H1 (cell line): ENCODE data around the gene HORMAD2. TPM values are rescaled to one million over a fixed set of nuclear protein-coding genes. Genes with fewer than 3 reads are reported as not detected.

ENCODE experiments used
- CHD1 ChIP-seq: IDR thresholded peaks from 2 replicates; pipeline ENCODE4 v1.6.1; 2012; ENCODE audit warnings: low read depth, low read length, improper control_type of control experiment
- TBP ChIP-seq: IDR thresholded peaks from 2 replicates; pipeline ENCODE4 v1.6.1; 2011; ENCODE audit warnings: low read depth, low read length, improper control_type of control experiment
- polyA plus RNA-seq, 7 experiments: library from polyadenylated mRNA; depleted of rRNA in 3 of 7; stranded (reverse) in 5 of 7; unstranded in 2 of 7; fragments of >200 nt in 5 of 7; fragments of 200-250 nt in 2 of 7; gene quantifications; 1 replicate in 5 of 7; 2 replicates in 1 of 7; 4 replicates in 1 of 7; pipeline versions ENCODE4 v1.2.1 to v1.2.3, GENCODE V29; 2011 to 2013; ENCODE audit warnings: missing spikeins in 2 of 7, mixed read lengths in 2 of 7
- total RNA-seq: library from RNA; stranded (reverse); fragmentation: NEBNext Ultra II Directional; extraction: Animal tissue kit (Norgen Biotek cat#: 25700); gene quantifications from 2 replicates; pipeline ENCODE4 v1.2.1, GENCODE V29; 2021
- TF ChIP-seq, protein P1 (sequence below), 3 experiments: IDR thresholded peaks; 1 replicate in 2 of 3; 2 replicates in 1 of 3; pipeline versions ENCODE4 v1.5.1 to v1.6.1; 2011; ENCODE audit warnings: low read length in 3 of 3, mild to moderate bottlenecking in 3 of 3, inconsistent platforms in 2 of 3, low read depth in 1 of 3, moderate library complexity in 1 of 3; ENCODE audit not compliant: insufficient read depth in 1 of 3; ENCODE audit errors: control extremely low read depth in 1 of 3

The HORMAD2 gene
- total and polyA plus RNA-seq, 2 of the 8 experiments (the other 6 are each of a cell fraction or from before 2014, with no cell fraction given): 0.03 TPM; not detected in 1

- TF ChIP-seq, protein P1, sequence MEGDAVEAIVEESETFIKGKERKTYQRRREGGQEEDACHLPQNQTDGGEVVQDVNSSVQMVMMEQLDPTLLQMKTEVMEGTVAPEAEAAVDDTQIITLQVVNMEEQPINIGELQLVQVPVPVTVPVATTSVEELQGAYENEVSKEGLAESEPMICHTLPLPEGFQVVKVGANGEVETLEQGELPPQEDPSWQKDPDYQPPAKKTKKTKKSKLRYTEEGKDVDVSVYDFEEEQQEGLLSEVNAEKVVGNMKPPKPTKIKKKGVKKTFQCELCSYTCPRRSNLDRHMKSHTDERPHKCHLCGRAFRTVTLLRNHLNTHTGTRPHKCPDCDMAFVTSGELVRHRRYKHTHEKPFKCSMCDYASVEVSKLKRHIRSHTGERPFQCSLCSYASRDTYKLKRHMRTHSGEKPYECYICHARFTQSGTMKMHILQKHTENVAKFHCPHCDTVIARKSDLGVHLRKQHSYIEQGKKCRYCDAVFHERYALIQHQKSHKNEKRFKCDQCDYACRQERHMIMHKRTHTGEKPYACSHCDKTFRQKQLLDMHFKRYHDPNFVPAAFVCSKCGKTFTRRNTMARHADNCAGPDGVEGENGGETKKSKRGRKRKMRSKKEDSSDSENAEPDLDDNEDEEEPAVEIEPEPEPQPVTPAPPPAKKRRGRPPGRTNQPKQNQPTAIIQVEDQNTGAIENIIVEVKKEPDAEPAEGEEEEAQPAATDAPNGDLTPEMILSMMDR (IDR thresholded peaks at IDR 0.05; ENCODE audit: control extremely low read depth in 1 of 3, insufficient read depth in 1 of 3, low read depth in 1 of 3, low read length in 3 of 3): no peak
- no peak for TF ChIP-seq CHD1
- no peak for TF ChIP-seq TBP
These were observed 26.0 kb upstream of the HORMAD2 start (continued) for GRCh38 chr22:30054067-30054763.
